ENCODE measurements around the gene FSTL3. TPM values are rescaled to one million over a fixed set of nuclear protein-coding genes. Genes with fewer than 3 reads are reported as not detected.
A peak's percentile ranks its signal among the peaks of the same experiment; 100 is the strongest.
"Not testable (repeated sequence)": the region's sequence is repeated elsewhere in the genome, so short reads cannot be mapped to it uniquely, and the experiment has no call there.

Gene FSTL3
- polyA plus RNA-seq, 5 donors, result 7.0 to 17.2 (median 12.9) TPM

DNA sequence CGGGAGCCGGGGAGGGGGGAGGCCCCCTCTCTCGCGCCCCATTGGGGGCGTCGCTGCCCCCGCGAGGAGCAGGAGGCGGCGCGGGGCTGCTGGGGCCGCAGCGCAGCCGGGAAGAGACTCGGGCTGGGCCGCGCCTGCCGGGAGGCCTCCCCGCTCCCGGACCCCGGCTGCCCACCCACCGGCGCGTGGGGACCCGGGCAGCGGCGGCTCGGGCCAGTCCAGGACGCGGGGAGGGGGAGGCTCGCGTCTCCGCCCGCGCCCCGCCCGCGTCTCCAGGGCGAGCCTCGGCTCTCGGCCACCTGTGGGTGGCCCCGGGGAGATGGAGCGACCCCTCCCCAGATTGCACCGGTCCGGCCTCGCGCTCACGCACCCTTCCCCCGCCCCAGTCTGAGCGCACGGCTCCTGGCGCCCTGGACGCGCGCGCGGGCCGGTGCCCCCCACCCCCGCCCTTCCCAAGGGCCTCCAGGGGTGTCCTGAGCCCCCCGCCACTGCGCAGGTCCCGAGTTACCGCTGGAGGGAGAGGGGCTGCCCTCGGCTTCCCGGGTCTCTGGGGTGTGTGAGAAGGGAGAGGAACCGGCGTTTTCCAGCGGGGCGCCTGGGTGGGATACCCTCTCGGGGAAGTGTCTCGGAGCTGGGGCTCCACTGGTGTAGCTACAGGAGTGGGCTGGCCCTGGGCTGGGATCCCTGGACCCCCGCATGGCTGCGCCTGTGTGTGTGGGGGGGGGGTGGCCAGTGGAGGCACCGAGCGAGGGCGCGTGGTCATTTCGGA, 33.2 kb downstream of the FSTL3 start:
- no peak for DNase-seq

DNA sequence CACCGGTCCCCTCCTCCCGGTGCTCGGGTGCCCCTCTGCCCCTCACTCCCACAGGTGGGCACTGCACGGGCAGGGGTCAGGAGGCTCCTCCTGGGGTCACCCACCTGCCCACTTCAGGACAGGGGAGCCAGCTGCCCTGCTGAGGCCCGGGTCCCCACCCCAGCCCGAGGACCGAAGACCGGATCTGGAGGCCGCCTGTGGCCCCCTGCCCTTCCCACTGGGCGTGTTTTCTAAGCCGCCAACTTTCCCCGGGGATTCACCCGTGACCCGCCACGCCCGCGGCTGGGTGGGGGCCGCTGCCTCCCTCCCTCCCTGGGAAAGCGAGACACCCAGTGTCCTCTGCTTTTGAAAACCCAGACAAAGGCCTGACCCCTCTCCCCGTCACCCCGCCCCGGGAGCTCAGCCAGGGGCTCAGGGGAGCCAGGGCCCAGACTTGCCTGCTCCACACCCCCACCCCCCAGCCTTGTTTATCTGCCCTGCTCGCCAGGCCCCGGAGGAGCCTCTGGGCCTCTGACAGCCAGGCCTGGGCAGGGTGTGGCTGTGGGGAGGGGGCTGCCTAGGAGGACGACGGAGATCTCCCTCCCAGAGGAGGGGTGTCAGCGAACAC, 33.9 kb downstream of the FSTL3 start:
- DNase-seq, result no peak

DNA sequence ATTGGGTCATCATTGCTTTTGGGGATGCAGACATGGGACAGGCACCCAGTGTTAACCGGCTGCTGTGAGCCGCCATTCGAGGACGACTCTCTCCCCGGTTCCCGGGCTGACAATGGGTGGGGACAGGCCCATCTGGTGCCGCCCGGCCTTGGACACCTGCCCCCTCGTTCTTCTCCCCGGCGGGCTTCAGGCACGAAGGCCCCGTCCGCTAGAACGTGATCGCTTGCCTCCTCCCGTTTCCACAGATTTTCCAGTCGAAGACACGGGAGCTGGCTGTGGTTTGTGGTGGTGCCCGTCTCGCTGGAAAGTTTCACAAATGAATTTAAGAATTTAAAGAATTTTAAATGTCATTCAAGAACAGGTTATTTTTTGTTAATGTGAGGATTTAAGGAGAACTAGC, 34.6 kb downstream of the FSTL3 start:
- DNase-seq, result no peak

DNA sequence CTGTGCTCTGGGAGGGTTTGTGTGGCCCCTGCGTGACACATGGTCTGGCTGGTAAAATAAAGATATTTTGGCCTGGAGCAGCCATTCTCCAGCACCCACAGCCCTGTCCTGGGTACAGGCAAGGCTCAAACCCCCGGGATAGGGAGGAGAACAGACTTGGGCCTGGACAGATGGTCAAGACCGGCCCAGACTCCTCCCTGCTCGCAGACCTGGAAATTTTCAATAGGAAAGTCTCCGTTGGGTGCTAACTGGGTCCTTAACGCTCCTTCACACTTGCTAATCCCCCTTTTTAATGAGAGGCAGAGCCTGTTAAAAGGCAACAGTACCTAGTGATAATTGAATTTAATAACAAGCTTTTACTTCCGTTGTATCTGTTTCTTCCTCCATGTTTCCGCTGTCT, 35.1 kb downstream of the FSTL3 start:
- DNase-seq, result no peak

DNA sequence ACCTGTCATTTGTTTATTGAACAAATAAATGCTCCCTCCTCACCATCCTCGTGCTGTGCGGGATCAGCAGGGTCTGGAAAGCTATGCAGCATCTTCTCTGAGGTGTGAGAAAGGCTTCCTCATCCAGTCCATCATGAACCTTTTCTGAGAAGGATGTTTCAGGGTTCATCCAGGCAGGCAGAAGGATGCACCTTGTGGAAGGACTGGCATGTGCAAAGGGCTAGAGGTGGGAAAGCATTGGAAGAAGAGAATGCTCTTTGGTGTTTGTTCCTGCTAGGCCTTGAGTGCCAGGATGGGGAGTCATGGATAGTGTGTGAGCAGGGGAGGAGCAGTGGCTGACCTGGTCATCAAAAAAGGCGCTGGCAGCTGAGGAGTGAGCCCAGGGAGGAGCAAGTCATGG, 39.2 kb downstream of the FSTL3 start:
- no peak for DNase-seq

DNA sequence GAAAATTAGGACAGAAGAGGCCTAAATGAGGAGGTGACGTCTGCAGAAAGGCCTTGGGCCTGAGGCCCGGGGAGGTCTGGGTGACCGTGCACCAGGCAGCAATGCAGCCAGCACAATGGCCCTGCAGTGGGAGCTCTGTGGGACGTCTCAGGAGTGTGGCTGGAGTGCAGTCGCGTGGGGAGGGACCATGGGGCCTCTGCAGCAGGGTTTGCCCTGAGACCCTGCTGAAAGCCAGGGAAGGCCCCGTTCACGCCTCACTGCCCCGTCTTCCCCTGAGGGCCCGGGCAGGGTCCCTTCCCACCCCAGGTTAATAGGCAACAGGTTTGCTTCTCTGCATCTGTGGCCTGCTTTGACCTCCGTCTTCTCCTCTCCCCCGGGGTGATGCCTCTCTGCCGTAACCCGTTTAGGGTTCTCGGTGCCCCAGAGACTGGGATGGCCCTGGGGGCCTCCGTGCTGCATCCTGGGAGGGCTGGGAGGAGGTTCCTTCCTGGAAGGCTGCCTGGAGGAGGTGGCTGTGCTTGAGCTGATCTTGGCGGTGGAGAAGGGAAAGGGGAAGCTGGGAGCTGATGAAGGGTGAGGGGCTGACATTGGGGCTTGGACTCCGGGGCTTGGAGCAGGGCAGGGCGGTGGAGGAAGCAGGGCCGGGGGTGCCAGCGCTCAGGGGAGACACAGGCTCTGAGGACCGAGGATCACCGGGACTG, 42.2 kb downstream of the FSTL3 start:
- no peak for DNase-seq

DNA sequence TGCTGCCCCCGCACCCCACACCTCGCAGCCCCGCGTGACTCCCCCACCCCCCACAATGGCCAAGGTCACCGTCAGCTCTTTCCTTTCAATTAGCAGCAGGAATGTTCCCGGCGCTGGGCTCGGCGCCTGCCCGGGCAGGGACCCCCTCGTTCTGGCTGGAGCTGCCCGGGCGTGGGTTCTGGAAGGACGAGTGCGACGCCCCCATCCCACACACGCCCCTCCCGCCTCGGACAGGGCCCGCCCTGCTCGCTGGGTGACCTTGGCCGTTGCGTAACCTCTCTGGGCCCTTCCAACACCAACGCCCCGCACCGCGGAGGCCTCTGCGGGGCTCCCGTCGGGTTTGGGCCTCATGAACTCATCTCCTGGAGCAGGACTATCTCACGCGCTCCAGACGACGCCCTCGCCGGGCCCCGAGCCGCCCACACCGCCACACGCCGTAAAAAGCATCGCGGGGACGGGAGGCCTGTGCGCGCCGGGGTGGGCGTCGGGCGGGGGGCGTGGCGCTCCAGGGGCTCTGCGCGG, 42.9 kb downstream of the FSTL3 start:
- DNase-seq, result peak in 1 of 2 donors; percentile 73

DNA sequence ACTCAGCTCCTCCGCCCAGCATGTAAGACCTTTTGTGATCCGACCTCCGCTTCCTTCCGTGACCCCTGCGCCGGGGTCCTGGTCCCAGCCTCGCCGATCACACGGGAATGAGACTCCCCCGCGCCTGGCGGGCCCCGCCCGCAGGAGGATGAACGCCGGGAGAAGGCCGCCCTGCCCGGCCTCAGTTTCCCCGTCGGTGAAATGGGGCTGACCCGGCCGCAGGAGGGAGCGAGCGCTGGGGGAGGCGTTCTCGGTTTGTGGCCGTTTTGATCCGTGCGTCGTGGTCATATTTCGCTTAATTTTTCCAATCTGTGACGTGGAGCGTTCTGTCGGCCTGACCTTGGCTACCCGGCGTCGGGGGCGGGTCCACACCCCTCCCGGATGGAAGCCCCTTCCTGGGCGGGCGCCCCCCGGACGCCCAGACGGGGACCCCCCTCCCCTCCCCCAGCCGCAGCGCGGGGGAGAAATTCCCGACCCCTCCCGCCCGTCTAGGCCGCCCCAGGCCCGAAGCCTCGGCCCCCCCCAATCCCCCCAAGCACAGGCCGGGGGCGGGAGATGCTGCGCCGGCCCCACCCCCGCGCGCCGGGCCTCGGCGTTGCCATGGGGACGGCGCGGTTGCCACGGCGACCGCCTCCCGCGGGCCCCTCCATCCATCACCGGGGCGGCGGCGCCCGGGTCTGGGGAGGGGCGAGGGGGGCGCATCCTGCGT, 43.6 kb downstream of the FSTL3 start:
- no peak for DNase-seq

DNA sequence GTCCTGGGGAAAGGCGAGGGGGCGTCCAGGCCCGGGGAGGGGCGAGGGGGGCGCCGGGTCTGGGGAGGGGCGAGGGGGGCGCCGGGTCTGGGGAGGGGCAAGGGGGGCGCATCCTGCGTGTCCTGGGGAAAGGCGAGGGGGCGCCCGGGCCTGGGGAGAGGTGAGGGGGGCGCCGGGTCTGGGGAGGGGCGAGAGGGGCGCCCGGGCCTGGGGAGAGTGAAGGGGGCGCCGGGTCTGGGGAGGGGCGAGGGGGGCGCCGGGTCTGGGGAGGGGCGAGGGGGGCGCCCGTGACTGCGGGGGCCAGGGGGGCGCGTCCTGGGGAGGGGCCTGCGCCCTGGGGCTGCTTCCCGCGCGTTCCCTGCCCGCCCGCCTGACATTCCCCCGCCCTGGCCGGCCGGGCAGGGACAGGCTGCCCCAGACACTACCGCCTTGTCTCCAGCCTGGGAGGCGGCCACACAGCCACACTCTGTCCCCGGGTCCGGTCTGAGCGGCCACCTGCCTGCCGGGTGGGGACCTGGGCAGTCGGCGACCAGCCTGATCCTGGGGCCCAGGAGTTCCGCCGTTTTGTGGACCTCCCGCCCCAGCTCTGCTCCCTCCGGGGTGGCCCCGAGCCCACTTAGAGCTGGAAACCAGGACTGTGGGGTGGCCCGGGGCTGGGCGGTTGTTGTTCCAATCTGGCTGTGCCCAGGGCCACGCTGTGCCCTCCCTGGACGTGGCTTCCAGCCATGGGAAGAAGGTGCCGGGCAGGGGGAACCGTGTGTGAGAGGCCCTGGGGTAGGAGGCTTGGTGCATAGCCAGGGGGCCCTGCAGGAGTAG, 44.4 kb downstream of the FSTL3 start:
- no peak for DNase-seq

DNA sequence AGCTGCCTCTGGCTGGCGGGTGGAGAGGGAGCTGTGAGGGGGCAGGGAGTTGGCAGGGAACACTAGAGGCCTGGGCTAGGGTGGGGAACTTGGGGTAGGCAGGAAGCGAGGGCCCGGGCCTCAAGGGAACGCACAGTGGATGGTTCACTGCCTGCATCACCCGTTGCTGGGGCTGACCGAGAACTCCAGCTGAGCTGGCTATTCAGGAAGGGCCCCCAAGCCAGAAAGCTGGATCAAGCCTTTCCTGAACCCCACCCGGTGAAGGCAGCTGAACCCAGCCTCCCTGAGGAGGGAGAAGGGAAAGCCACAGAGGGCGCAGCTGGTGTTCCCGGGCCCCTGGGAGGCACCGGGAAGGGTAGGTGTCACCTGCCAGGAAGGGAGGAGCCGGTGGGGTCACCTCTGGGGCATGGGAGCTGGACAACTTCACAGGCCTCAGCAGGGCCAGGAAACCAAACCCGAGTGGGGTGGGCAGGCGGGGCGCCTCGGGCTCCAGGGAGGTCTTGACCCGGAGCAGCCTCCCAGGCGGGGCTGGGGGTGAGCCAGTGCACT, 46.4 kb downstream of the FSTL3 start:
- DNase-seq, result no peak

DNA sequence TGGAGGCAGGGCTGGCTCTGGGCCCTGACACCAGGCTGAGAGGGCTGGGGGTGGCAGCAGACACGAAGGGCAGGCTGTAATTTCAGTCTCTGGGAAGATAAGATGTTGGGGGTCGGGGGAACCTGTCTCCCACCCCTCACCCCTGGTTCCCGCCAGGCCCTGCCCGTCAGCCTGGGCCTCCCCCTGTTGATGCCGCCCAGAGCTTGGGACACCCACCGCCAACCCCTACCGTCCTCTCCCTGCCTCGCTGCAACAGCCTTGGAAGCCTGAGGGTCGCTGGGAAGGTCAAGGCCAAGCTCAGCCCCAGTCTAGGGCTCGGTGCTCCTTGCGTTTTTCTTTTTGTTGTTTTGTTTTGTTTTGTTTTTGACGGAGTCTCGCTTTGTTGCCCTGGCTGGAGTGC, 47.1 kb downstream of the FSTL3 start:
- DNase-seq, result no peak

DNA sequence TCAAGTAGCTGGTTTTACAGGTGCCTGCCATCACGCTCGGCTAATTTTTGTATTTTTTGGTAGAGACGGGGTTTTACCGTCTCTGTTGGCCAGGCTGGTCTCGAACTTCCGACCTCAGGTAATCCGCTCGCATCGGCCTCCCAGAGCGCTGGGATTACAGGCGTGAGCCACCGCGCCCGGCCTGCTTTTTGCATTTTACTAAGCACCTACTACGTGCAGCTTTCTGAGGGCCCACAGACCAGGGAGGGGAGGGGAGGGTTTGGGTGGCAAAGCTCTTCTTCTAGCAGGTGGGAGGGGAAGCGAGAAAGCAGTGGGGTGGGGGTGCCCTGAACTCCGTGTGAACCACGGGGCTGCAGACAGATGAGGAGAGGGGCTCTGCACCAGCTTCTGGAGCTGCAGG, 47.5 kb downstream of the FSTL3 start:
- DNase-seq, result no peak

DNA sequence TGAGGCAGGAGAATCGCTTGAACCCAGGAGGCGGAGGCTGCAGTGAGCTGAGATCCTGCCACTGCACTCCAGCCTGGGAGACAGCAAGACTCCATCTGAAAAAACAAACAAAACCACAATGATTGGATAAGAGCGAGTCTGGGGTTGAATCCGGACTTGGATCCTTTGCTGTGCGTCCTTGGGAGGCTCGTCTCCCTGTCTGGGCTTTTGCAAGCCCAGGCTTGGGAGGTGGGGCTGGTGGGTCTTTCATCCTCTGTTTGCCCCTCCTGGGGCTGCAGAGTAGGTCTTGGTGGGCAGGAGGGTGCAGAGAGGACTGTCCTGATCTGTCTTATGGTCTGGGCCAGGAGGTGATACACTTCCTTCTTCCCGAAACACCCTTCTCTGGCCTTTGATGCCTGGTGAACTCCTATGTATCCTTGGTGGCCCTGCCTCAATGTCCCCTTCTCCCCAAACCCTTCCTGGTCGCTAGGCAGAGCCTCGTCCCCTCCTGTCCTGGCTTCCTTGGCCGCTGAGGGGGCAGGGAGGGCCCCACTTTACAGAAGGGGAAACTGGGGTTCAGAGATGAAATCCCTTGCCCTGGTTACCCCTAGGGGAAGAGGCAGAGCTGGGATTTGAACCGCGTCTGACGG, 49.4 kb downstream of the FSTL3 start:
- no peak for DNase-seq

DNA sequence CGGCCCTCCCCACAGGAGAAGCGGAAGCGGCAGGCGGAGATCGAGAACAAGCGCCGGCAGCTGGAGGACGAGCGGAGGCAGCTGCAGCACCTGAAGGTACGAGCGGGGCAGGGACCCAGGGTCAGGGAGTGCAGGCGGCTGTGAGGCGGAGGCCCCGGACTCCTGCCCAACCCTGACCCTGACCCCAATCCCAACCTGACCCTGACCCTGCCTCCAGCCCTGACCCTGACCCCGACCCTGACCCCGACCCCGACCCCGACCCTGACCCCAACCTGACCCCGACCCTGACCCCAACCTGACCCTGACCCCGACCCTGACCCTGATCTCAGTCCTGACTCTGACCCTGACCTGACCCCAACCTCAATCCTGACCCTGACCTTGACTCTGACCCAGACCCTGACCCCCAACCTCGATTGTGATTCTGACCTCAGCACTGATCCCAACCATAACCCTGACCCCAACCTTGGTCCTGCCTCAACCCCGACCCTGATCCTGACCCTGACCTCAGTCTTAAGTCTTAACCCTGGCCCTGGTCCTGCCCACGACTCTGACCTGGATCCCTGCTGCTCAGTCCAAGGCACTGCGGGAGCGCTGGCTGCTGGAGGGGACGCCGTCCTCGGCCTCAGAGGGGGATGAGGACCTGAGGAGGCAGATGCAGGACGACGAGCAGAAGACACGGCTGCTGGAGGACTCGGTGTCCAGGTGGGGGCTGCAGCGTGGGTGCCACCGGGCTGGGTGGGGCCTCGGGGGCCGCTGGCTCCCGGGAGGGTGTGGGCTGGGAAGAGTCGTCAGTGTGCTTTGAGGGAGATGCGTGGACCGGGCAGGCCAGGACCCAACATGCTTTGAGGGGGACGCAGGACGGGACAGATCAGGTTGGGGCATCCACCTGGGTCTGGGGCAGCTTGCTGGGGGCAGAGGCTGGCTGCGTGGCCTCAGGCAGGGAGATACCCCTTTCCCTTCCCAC, 51.1 kb downstream of the FSTL3 start:
- DNase-seq, result no peak

DNA sequence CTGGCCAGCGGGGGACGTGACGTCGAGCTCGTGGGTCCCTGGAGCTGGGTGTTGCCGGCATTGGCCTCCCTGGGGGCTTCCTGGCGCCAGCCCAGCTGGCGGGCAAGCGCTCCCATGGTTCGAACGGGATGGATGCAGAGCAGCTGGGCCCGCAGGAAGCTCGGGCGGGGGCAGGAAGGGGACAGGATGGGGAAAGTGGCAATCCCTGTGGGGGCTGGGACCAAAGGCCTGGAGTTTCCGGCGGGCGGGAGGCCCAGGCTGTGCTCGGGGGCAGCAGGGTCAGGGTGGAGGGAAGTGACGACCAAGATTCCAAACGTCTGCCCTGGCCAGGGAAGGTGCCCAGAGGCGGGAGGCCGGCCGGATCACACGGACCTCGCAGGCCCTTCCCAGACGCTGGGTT, 51.8 kb downstream of the FSTL3 start:
- peak; percentile 83 to 85 for DNase-seq

DNA sequence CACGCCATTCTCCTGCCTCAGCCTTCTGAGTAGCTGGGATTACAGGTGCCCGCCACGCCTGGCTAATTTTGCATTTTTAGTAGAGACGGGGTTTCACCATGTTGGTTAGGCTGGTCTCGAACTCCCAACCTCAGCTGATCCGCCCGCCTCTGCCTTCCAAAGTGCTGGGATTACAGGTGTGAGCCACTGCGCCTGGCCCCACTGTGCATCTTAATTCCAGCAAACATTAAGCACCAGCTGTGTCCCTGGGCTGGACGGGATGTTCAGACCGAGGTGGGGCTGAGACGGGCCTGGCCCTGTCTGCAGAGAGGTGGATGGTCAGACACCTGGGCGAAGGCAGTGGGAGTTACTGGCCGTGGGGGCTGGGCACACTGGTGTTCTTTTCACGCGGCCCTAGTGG, 53.4 kb downstream of the FSTL3 start:
- not testable (repeated sequence) for DNase-seq

DNA sequence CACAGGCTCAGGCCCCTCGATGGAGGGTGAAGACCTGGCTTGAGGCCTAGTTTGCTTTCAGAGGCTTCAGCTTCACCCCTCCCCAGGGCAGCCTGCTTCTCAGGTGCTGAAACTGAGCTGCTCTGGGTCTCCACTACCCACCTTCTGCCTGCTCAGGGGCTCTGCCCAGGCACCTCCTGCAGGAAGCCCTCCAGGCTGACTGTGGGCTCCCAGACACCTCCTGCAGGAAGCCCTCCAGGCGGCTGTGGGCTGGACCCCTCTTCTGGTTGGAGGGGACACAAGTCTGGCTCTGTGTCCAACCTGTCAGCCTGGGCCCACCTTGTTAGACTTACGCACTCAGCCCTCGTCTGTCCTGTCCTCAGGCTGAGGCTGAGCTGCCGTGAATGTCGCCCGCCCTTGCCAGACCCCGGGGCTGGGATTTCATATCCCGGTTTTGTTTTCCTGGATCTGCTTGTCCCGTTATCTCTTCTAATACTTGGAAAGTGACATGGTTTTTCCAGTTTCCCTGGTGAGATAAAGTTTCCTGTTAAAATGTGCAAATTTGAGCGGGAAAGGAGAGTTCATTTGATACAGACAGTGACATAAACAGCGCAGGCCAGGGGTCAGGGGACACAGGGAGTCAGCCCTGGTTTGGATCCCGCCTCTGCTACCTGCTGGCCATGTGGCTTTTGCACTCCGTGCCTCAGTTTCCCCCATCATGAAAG, 53.9 kb downstream of the FSTL3 start:
- no peak for DNase-seq

DNA sequence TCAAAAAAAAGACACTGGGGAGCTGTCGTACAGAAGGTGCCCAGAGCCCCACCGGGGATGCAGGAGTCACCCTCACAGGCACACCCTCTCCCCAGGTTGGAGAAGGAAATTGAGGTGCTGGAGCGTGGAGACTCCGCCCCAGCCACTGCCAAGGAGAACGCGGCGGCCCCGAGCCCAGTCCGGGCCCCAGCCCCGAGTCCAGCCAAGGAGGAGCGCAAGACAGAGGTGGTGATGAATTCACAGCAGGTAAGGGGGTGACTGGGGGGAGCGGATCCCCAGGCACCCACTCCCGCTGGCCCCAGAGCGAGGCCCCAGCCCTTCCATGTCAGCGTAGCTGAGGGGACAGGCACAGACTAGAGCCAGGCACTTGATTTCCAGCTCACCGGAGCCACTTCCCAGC, 54.8 kb downstream of the FSTL3 start:
- DNase-seq, result no peak

All from right lung (tissue), 5 donors.